KOPT-K1 (cell line): ENCODE results near the gene AP2B1.

Source experiments
- H3K27ac ChIP-seq: fragments of 200-600 bp; sonication (generic); 2 replicates; pipeline ENCODE4 v1.5.1; 2016; ENCODE audit warnings: antibody characterized with exemption, mild to moderate bottlenecking, low read depth, low read length; ENCODE audit not compliant: poor library complexity, severe bottlenecking
- H3K36me3 ChIP-seq: fragments of 200-600 bp; sonication (generic); 2 replicates; pipeline ENCODE4 v1.5.1; 2017; ENCODE audit warnings: antibody characterized with exemption, mild to moderate bottlenecking, low read length, moderate library complexity; ENCODE audit not compliant: insufficient read depth
- H3K9me3 ChIP-seq: fragments of 200-600 bp; sonication (generic); 2 replicates; pipeline ENCODE4 v1.5.1; 2017; ENCODE audit warnings: antibody characterized with exemption, low read length, mild to moderate bottlenecking; ENCODE audit not compliant: insufficient read depth, poor library complexity, severe bottlenecking

Gene AP2B1

GRCh38 chr17:35713069-35713728, 126.1 kb downstream of the AP2B1 start:
- peaks cover 65% of the 10 kb centered on the region for H3K36me3 ChIP-seq
- no peak overlapping the region for H3K27ac ChIP-seq
- no peaks in the 10 kb centered on the region for H3K9me3 ChIP-seq

- Histone ChIP-seq H3K9me3 (no peaks in the 10 kb centered on the region), H3K27ac (no peak overlapping the region), H3K36me3 (peaks cover 74% of the 10 kb centered on the region)
Measured at GRCh38 chr17:35714988-35715387, 127.9 kb downstream of the AP2B1 start.

- no peak overlapping the region for H3K27ac ChIP-seq
- no peaks in the 10 kb centered on the region for H3K9me3 ChIP-seq
- H3K36me3 ChIP-seq = peaks cover 73% of the 10 kb centered on the region
Measured at GRCh38 chr17:35715416-35715815, 128.3 kb downstream of the AP2B1 start.

GRCh38 chr17:35716173-35716572, 129.1 kb downstream of the AP2B1 start:
- Histone ChIP-seq H3K36me3 (peaks cover 65% of the 10 kb centered on the region), H3K27ac (no peak overlapping the region), H3K9me3 (no peaks in the 10 kb centered on the region)

- Histone ChIP-seq H3K36me3 (peaks cover 59% of the 10 kb centered on the region), H3K27ac (no peak overlapping the region), H3K9me3 (no peaks in the 10 kb centered on the region)
Measured at GRCh38 chr17:35716897-35717465, 129.9 kb downstream of the AP2B1 start.

- no peak overlapping the region for H3K27ac ChIP-seq
- peaks cover 59% of the 10 kb centered on the region for H3K36me3 ChIP-seq
- no peaks in the 10 kb centered on the region for H3K9me3 ChIP-seq
Measured at GRCh38 chr17:35717475-35717874, 130.4 kb downstream of the AP2B1 start.

- Histone ChIP-seq H3K27ac (no peak overlapping the region), H3K36me3 (peaks cover 59% of the 10 kb centered on the region)
Measured at GRCh38 chr17:35723735-35724134, 136.6 kb downstream of the AP2B1 start.

GRCh38 chr17:35725058-35725457, 137.9 kb downstream of the AP2B1 start:
- H3K9me3 ChIP-seq = no peaks in the 10 kb centered on the region
- H3K27ac ChIP-seq = no peak overlapping the region
- peaks cover 50% of the 10 kb centered on the region for H3K36me3 ChIP-seq

More at GRCh38 chr17:35723735-35724134, 136.6 kb downstream of the AP2B1 start:
- H3K9me3 ChIP-seq = no peaks in the 10 kb centered on the region

- no peak overlapping the region for H3K27ac ChIP-seq
- no peaks in the 10 kb centered on the region for H3K9me3 ChIP-seq
- H3K36me3 ChIP-seq = peaks cover 48% of the 10 kb centered on the region
Measured at GRCh38 chr17:35725802-35726126, 138.6 kb downstream of the AP2B1 start.

- Histone ChIP-seq H3K36me3 (peaks cover 48% of the 10 kb centered on the region), H3K27ac (no peak overlapping the region), H3K9me3 (no peaks in the 10 kb centered on the region)
Measured at GRCh38 chr17:35726127-35726952, 139.2 kb downstream of the AP2B1 start.

GRCh38 chr17:35726953-35727460, 139.9 kb downstream of the AP2B1 start:
- H3K36me3 ChIP-seq = peaks cover 48% of the 10 kb centered on the region
- no peak overlapping the region for H3K27ac ChIP-seq
- no peaks in the 10 kb centered on the region for H3K9me3 ChIP-seq

GRCh38 chr17:35727635-35728034, 140.5 kb downstream of the AP2B1 start:
- Histone ChIP-seq H3K27ac (no peak overlapping the region), H3K9me3 (no peaks in the 10 kb centered on the region), H3K36me3 (peaks cover 48% of the 10 kb centered on the region)

GRCh38 chr17:35728551-35728950, 141.4 kb downstream of the AP2B1 start:
- H3K27ac ChIP-seq = no peak overlapping the region
- peaks cover 41% of the 10 kb centered on the region for H3K36me3 ChIP-seq

GRCh38 chr17:35729405-35729833, 142.3 kb downstream of the AP2B1 start:
- Histone ChIP-seq H3K27ac (no peak overlapping the region), H3K36me3 (peaks cover 32% of the 10 kb centered on the region), H3K9me3 (no peaks in the 10 kb centered on the region)

More at GRCh38 chr17:35728551-35728950, 141.4 kb downstream of the AP2B1 start:
- no peaks in the 10 kb centered on the region for H3K9me3 ChIP-seq

- H3K27ac ChIP-seq = no peak overlapping the region
- H3K36me3 ChIP-seq = peaks cover 22% of the 10 kb centered on the region; the same call in 1 of the 2 replicates
- no peaks in the 10 kb centered on the region for H3K9me3 ChIP-seq
Measured at GRCh38 chr17:35730400-35731005, 143.4 kb downstream of the AP2B1 start.
